NB4 (cell line): ENCODE measurements around the gene MAP4K4.

Experiments used
- DNase-seq: peaks from one replicate; pipeline ENCODE4 v3.0.0; 2010; ENCODE audit warnings: low read depth
- H3K4me3 ChIP-seq: one replicate; pipeline ENCODE4 v1.5.1; 2011; ENCODE audit warnings: mild to moderate bottlenecking, low read depth, low read length, moderate library complexity
- CTCF ChIP-seq: IDR thresholded peaks from one replicate; pipeline ENCODE4 v1.5.1; 2012; ENCODE audit warnings: low read depth, low read length
- MAX ChIP-seq: IDR thresholded peaks from 2 replicates; pipeline ENCODE4 v1.6.1; 2011; ENCODE audit warnings: low read depth, low read length
- MYC ChIP-seq: IDR thresholded peaks from 2 replicates; pipeline ENCODE4 v1.6.1; 2011; ENCODE audit warnings: low read depth, low read length
- POLR2A ChIP-seq: IDR thresholded peaks from 2 replicates; pipeline ENCODE4 v1.6.1; 2011; ENCODE audit warnings: mild to moderate bottlenecking; ENCODE audit not compliant: insufficient read length; ENCODE audit errors: extremely low read depth

MAP4K4 gene

GRCh38 chr2:101846973-101847372 is 149.5 kb downstream of the MAP4K4 start:
- H3K4me3 ChIP-seq: no peak overlapping the region
- TF ChIP-seq MYC: no peak
- no peak for TF ChIP-seq CTCF
- no peak for TF ChIP-seq POLR2A
- no peak for TF ChIP-seq MAX
- DNase-seq: no peak

- no peak for TF ChIP-seq MAX
- TF ChIP-seq POLR2A: no peak
- TF ChIP-seq CTCF: no peak
- TF ChIP-seq MYC: no peak
- H3K4me3 ChIP-seq: no peak overlapping the region
- DNase-seq: no peak
Measured at GRCh38 chr2:101847661-101848339, 150.3 kb downstream of the MAP4K4 start.

- no peak for DNase-seq
- no peak overlapping the region for H3K4me3 ChIP-seq
- no peak for TF ChIP-seq POLR2A
- TF ChIP-seq MYC: no peak
- TF ChIP-seq MAX: no peak
- no peak for TF ChIP-seq CTCF
Measured at GRCh38 chr2:101848769-101849410, 151.4 kb downstream of the MAP4K4 start.

GRCh38 chr2:101850450-101850849 is 152.9 kb downstream of the MAP4K4 start:
- no peak for DNase-seq

GRCh38 chr2:101850991-101851390 is 153.5 kb downstream of the MAP4K4 start:
- TF ChIP-seq MAX: no peak
- no peak for TF ChIP-seq MYC
- TF ChIP-seq POLR2A: no peak
- no peak for TF ChIP-seq CTCF
- no peak for DNase-seq
- H3K4me3 ChIP-seq: no peak overlapping the region

More at GRCh38 chr2:101850450-101850849, 152.9 kb downstream of the MAP4K4 start:
- no peak overlapping the region for H3K4me3 ChIP-seq
- TF ChIP-seq POLR2A (no peak), MAX (no peak)

GRCh38 chr2:101852824-101853223 is 155.3 kb downstream of the MAP4K4 start:
- no peak for DNase-seq
- TF ChIP-seq POLR2A: no peak
- no peak for TF ChIP-seq MAX
- no peak for TF ChIP-seq MYC
- no peak for TF ChIP-seq CTCF
- no peak overlapping the region for H3K4me3 ChIP-seq
